Prostate gland (tissue), 2 donors: ENCODE measurements around the gene FCHSD2.

Experiments
- CTCF ChIP-seq, 4 experiments: fragments of 200-600 bp in 2 of 4; fragments of 450-650 bp in 2 of 4; sonication (generic) in 2 of 4; IDR thresholded peaks; 1 replicate in 3 of 4; 2 replicates in 1 of 4; pipeline ENCODE4 v1.5.1; 2016 to 2019; ENCODE audit warnings: antibody characterized with exemption in 4 of 4, mild to moderate bottlenecking in 2 of 4, moderate library complexity in 2 of 4
- POLR2A ChIP-seq: fragments of 450-650 bp; IDR thresholded peaks from one replicate; pipeline ENCODE4 v1.6.1; 2016; ENCODE audit warnings: antibody characterized with exemption, mild to moderate bottlenecking
- POLR2AphosphoS5 ChIP-seq: sonication (generic); formaldehyde crosslinking; IDR thresholded peaks from one replicate; pipeline ENCODE4 v1.6.1; 2017; ENCODE audit warnings: antibody characterized with exemption

GRCh38 chr11:72886619-72887018, 255.5 kb downstream of the FCHSD2 start:
- TF ChIP-seq POLR2A = no peak
- no peak for TF ChIP-seq CTCF (IDR thresholded peaks at IDR 0.05)
- TF ChIP-seq POLR2AphosphoS5 = no peak
